SK-MEL-5 (cell line): ENCODE data around the gene EDDM3A. TPM values are rescaled to one million over a fixed set of nuclear protein-coding genes. Genes with fewer than 3 reads are reported as not detected.

Experiments
- total RNA-seq: library from RNA; depleted of rRNA; stranded (reverse); fragments of >200 nt; shearing (Covaris generic); gene quantifications from 2 replicates; pipeline ENCODE4 v1.2.3, GENCODE V29; 2014; rRNA removed

EDDM3A gene
- total RNA-seq, 1 experiment from 2014 or later = not detected

Other genes with a start within 250 kb of the EDDM3A start
- not detected in 2 replicates for gene RNASE10, start 240.3 kb upstream of the EDDM3A start, total RNA-seq
- gene RNASE9, start 184.8 kb upstream of the EDDM3A start, total RNA-seq = not detected in 2 replicates
- 0.66 TPM in 1 of 2 replicates, not detected in the other for gene RNASE11, start 157.9 kb upstream of the EDDM3A start, total RNA-seq
- not detected in 2 replicates for gene RNASE12, start 154.5 kb upstream of the EDDM3A start, total RNA-seq
- gene OR6S1, start 104.2 kb upstream of the EDDM3A start, total RNA-seq = not detected in 2 replicates
- 0.82 and 2.7 TPM in 2 replicates for gene RNASE4, start 61.3 kb upstream of the EDDM3A start, total RNA-seq
- 5.2 TPM in 2 replicates for gene ANG, start 57.1 kb upstream of the EDDM3A start, total RNA-seq
- gene EDDM3B, start 22.5 kb downstream of the EDDM3A start, total RNA-seq = not detected in 2 replicates
- not detected in 2 replicates for gene RNASE6, start 35.4 kb downstream of the EDDM3A start, total RNA-seq
- 0.21 TPM in 1 of 2 replicates, not detected in the other for gene RNASE1, start 57.0 kb downstream of the EDDM3A start, total RNA-seq
- not detected in 2 replicates for gene RNASE3, start 145.5 kb downstream of the EDDM3A start, total RNA-seq
- not detected in 2 replicates for gene RNASE2, start 209.6 kb downstream of the EDDM3A start, total RNA-seq
- 38.0 and 47.1 TPM in 2 replicates for gene METTL17, start 244.1 kb downstream of the EDDM3A start, total RNA-seq